LNCAP (cell line): Measurements from ENCODE around the gene RHO.

Source experiments
- TF ChIP-seq, protein P1 (sequence below): fragments of 450-650 bp; IDR thresholded peaks from 2 replicates; pipeline ENCODE4 v1.5.1; 2017; ENCODE audit warnings: mild to moderate bottlenecking

The RHO gene

DNA sequence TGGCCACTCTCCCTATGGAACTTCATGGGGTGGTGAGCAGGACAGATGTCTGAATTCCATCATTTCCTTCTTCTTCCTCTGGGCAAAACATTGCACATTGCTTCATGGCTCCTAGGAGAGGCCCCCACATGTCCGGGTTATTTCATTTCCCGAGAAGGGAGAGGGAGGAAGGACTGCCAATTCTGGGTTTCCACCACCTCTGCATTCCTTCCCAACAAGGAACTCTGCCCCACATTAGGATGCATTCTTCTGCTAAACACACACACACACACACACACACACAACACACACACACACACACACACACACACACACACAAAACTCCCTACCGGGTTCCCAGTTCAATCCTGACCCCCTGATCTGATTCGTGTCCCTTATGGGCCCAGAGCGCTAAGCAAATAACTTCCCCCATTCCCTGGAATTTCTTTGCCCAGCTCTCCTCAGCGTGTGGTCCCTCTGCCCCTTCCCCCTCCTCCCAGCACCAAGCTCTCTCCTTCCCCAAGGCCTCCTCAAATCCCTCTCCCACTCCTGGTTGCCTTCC, 1.9 kb downstream of the RHO start:
- TF ChIP-seq, protein P1, sequence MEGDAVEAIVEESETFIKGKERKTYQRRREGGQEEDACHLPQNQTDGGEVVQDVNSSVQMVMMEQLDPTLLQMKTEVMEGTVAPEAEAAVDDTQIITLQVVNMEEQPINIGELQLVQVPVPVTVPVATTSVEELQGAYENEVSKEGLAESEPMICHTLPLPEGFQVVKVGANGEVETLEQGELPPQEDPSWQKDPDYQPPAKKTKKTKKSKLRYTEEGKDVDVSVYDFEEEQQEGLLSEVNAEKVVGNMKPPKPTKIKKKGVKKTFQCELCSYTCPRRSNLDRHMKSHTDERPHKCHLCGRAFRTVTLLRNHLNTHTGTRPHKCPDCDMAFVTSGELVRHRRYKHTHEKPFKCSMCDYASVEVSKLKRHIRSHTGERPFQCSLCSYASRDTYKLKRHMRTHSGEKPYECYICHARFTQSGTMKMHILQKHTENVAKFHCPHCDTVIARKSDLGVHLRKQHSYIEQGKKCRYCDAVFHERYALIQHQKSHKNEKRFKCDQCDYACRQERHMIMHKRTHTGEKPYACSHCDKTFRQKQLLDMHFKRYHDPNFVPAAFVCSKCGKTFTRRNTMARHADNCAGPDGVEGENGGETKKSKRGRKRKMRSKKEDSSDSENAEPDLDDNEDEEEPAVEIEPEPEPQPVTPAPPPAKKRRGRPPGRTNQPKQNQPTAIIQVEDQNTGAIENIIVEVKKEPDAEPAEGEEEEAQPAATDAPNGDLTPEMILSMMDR, result no peak

- TF ChIP-seq, protein P1, result no peak
Observed at GRCh38 chr3:129530821-129531220, 2.4 kb downstream of the RHO start.

DNA sequence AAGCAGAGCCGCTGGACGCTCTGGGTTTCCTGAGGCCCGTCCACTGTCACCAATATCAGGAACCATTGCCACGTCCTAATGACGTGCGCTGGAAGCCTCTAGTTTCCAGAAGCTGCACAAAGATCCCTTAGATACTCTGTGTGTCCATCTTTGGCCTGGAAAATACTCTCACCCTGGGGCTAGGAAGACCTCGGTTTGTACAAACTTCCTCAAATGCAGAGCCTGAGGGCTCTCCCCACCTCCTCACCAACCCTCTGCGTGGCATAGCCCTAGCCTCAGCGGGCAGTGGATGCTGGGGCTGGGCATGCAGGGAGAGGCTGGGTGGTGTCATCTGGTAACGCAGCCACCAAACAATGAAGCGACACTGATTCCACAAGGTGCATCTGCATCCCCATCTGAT, 3.3 kb downstream of the RHO start:
- TF ChIP-seq, protein P1, result no peak

- TF ChIP-seq, protein P1, result no peak
Observed at GRCh38 chr3:129532261-129532660, 3.8 kb downstream of the RHO start.

- TF ChIP-seq, protein P1, result no peak
Observed at GRCh38 chr3:129533406-129533805, 5.0 kb downstream of the RHO start.

DNA sequence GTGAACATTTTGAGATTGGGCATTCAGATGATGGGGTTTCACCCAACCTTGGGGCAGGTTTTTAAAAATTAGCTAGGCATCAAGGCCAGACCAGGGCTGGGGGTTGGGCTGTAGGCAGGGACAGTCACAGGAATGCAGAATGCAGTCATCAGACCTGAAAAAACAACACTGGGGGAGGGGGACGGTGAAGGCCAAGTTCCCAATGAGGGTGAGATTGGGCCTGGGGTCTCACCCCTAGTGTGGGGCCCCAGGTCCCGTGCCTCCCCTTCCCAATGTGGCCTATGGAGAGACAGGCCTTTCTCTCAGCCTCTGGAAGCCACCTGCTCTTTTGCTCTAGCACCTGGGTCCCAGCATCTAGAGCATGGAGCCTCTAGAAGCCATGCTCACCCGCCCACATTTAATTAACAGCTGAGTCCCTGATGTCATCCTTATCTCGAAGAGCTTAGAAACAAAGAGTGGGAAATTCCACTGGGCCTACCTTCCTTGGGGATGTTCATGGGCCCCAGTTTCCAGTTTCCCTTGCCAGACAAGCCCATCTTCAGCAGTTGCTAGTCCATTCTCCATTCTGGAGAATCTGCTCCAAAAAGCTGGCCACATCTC, 6.1 kb downstream of the RHO start:
- TF ChIP-seq, protein P1, result no peak

GRCh38 chr3:129535075-129535474, 6.6 kb downstream of the RHO start:
- TF ChIP-seq, protein P1, result no peak

GRCh38 chr3:129536374-129536667, 7.9 kb downstream of the RHO start:
- TF ChIP-seq, protein P1, result no peak
